ENCODE results near the gene UNC5CL. TPM values are rescaled to one million over a fixed set of nuclear protein-coding genes. Genes with fewer than 3 reads are reported as not detected.

Gene UNC5CL
- 0.23 and 0.40 TPM in 2 replicates for total RNA-seq (2014; rRNA removed; shearing (Covaris generic))

- H3K36me3 ChIP-seq: no peaks in the 10 kb centered on the region
- H3K27ac ChIP-seq: no peak within 1 kb of the TSS
- H3K9me3 ChIP-seq (replicated peaks): no peaks in the 10 kb centered on the region
- peak; percentile 44 to 57 for DNase-seq
- no peak within 1 kb of the TSS for H3K4me3 ChIP-seq
- no peaks in the 10 kb centered on the region for H3K27me3 ChIP-seq
- H3K4me1 ChIP-seq: 0 out of 2 replicates have a peak, but pooled peaks cover 3% of the 10 kb centered on the region
These were observed at the start of gene UNC5CL for GRCh38 chr6:41039060-41039998. UNC5CL (minus strand) TSS chr6:41039221; CDS start chr6:41035074, 4,147 bp downstream.

- Histone ChIP-seq H3K27me3 (no peaks in the 10 kb centered on the region), H3K4me3 (no peak overlapping the region), H3K36me3 (peaks cover 64% of the 10 kb centered on the region), H3K9me3 (replicated peaks) (no peaks in the 10 kb centered on the region), H3K27ac (no peak overlapping the region), H3K4me1 (no peaks in the 10 kb centered on the region)
- DNase-seq: no peak
These were observed 49.4 kb upstream of the UNC5CL start for GRCh38 chr6:41088451-41088850.

GRCh38 chr6:41085182-41085581, 46.2 kb upstream of the UNC5CL start:
- H3K36me3 ChIP-seq: peaks cover 55% of the 10 kb centered on the region
- no peaks in the 10 kb centered on the region for H3K27me3 ChIP-seq

GRCh38 chr6:41083072-41083471, 44.1 kb upstream of the UNC5CL start:
- no peak for DNase-seq
- Histone ChIP-seq H3K27ac (no peak overlapping the region), H3K4me1 (no peaks in the 10 kb centered on the region), H3K9me3 (replicated peaks) (no peaks in the 10 kb centered on the region), H3K27me3 (no peaks in the 10 kb centered on the region), H3K36me3 (peaks cover 62% of the 10 kb centered on the region), H3K4me3 (no peak overlapping the region)

More at GRCh38 chr6:41085182-41085581, 46.2 kb upstream of the UNC5CL start:
- no peak overlapping the region for H3K27ac ChIP-seq
- no peak overlapping the region for H3K4me3 ChIP-seq
- no peaks in the 10 kb centered on the region for H3K9me3 ChIP-seq (replicated peaks)
- H3K4me1 ChIP-seq: no peaks in the 10 kb centered on the region
- no peak for DNase-seq

GRCh38 chr6:41080621-41081020, 41.6 kb upstream of the UNC5CL start:
- Histone ChIP-seq H3K9me3 (replicated peaks) (no peaks in the 10 kb centered on the region), H3K4me1 (no peaks in the 10 kb centered on the region), H3K27ac (no peak overlapping the region), H3K27me3 (no peaks in the 10 kb centered on the region), H3K4me3 (no peak overlapping the region), H3K36me3 (peaks cover 39% of the 10 kb centered on the region)
- no peak for DNase-seq

GRCh38 chr6:41079080-41079479, 40.1 kb upstream of the UNC5CL start:
- Histone ChIP-seq H3K27me3 (no peaks in the 10 kb centered on the region), H3K27ac (no peak overlapping the region), H3K36me3 (peaks cover 32% of the 10 kb centered on the region), H3K4me3 (no peak overlapping the region), H3K9me3 (replicated peaks) (no peaks in the 10 kb centered on the region), H3K4me1 (peaks cover 4% of the 10 kb centered on the region; the same call in 1 of the 2 replicates)
- no peak for DNase-seq

GRCh38 chr6:41078101-41078500, 39.1 kb upstream of the UNC5CL start:
- H3K27ac ChIP-seq: no peak overlapping the region
- H3K36me3 ChIP-seq: peaks cover 25% of the 10 kb centered on the region

GRCh38 chr6:41077536-41077935, 38.5 kb upstream of the UNC5CL start:
- Histone ChIP-seq H3K36me3 (peaks cover 23% of the 10 kb centered on the region), H3K4me3 (no peak overlapping the region), H3K4me1 (peaks cover 4% of the 10 kb centered on the region; the same call in 1 of the 2 replicates), H3K27me3 (no peaks in the 10 kb centered on the region), H3K27ac (no peak overlapping the region), H3K9me3 (replicated peaks) (no peaks in the 10 kb centered on the region)
- no peak for DNase-seq

More at GRCh38 chr6:41078101-41078500, 39.1 kb upstream of the UNC5CL start:
- no peak for DNase-seq
- Histone ChIP-seq H3K4me3 (no peak overlapping the region), H3K9me3 (replicated peaks) (no peaks in the 10 kb centered on the region), H3K27me3 (no peaks in the 10 kb centered on the region), H3K4me1 (peaks cover 4% of the 10 kb centered on the region; the same call in 1 of the 2 replicates)

- no peaks in the 10 kb centered on the region for H3K27me3 ChIP-seq
- H3K4me3 ChIP-seq: no peak overlapping the region
- DNase-seq: no peak
- no peaks in the 10 kb centered on the region for H3K9me3 ChIP-seq (replicated peaks)
- H3K36me3 ChIP-seq: peaks cover 22% of the 10 kb centered on the region
- H3K4me1 ChIP-seq: peaks cover 4% of the 10 kb centered on the region; the same call in 1 of the 2 replicates
- no peak overlapping the region for H3K27ac ChIP-seq
These were observed 36.9 kb upstream of the UNC5CL start for GRCh38 chr6:41075651-41076626.

- no peaks in the 10 kb centered on the region for H3K27me3 ChIP-seq
- peaks cover 4% of the 10 kb centered on the region; the same call in 1 of the 2 replicates for H3K4me1 ChIP-seq
- peak overlapping the region; percentile 96 for H3K4me3 ChIP-seq
- H3K36me3 ChIP-seq: peaks cover 12% of the 10 kb centered on the region
- H3K27ac ChIP-seq: no peak overlapping the region; the same call in 1 of the 2 replicates
- no peak for DNase-seq
- no peaks in the 10 kb centered on the region for H3K9me3 ChIP-seq (replicated peaks)
These were observed 35.8 kb upstream of the UNC5CL start for GRCh38 chr6:41074692-41075436.

GRCh38 chr6:41073968-41074691, 35.1 kb upstream of the UNC5CL start:
- peak overlapping the region; percentile 96 for H3K4me3 ChIP-seq
- H3K27me3 ChIP-seq: no peaks in the 10 kb centered on the region
- peak in 1 of 2 experiments; percentile 49 for DNase-seq
- H3K36me3 ChIP-seq: peaks cover 5% of the 10 kb centered on the region; the same call in 1 of the 2 replicates
- peak overlapping the region; percentile 87 for H3K27ac ChIP-seq
- no peaks in the 10 kb centered on the region for H3K9me3 ChIP-seq (replicated peaks)
- H3K4me1 ChIP-seq: peaks cover 4% of the 10 kb centered on the region; the same call in 1 of the 2 replicates

- DNase-seq: peak; percentile 83 to 85
- Histone ChIP-seq H3K9me3 (replicated peaks) (no peaks in the 10 kb centered on the region), H3K4me3 (peak overlapping the region; percentile 96), H3K27ac (peak overlapping the region; percentile 87), H3K27me3 (no peaks in the 10 kb centered on the region), H3K36me3 (no peaks in the 10 kb centered on the region), H3K4me1 (peaks cover 4% of the 10 kb centered on the region; the same call in 1 of the 2 replicates)
These were observed 34.4 kb upstream of the UNC5CL start for GRCh38 chr6:41073203-41073967.

- Histone ChIP-seq H3K9me3 (replicated peaks) (no peaks in the 10 kb centered on the region), H3K4me3 (peak within 1 kb of the TSS; percentile 96), H3K27ac (peak within 1 kb of the TSS; percentile 87), H3K4me1 (peaks cover 4% of the 10 kb centered on the region; the same call in 1 of the 2 replicates), H3K27me3 (no peaks in the 10 kb centered on the region), H3K36me3 (no peaks in the 10 kb centered on the region)
- no peak for DNase-seq
These were observed 33.8 kb upstream of the UNC5CL start, which contains the start of gene NFYA for GRCh38 chr6:41072836-41073202. NFYA (plus strand) TSS chr6:41072974; CDS start chr6:41079090, 6,116 bp downstream.

Data from SJCRH30 (cell line).